HS-5 (cell line): ENCODE data around the gene CCDC83.
"Not testable (repeated sequence)": the region's sequence is repeated elsewhere in the genome, so short reads cannot be mapped to it uniquely, and the experiment has no call there.

Experiments used
- DNase-seq: peaks from one replicate; pipeline ENCODE4 v3.0.0-alpha.2; 2012; ENCODE audit warnings: low read depth

Gene CCDC83

GRCh38 chr11:85945296-85945695 lies 90.1 kb downstream of the CCDC83 start:
- no peak for DNase-seq

GRCh38 chr11:85945788-85946187 lies 90.6 kb downstream of the CCDC83 start:
- DNase-seq: no peak

- DNase-seq: no peak
Measured at GRCh38 chr11:85946221-85946620, 91.0 kb downstream of the CCDC83 start.

GRCh38 chr11:85947431-85948272 lies 92.5 kb downstream of the CCDC83 start:
- DNase-seq: peak; percentile 90

- DNase-seq: no peak
Measured at GRCh38 chr11:85948884-85949283, 93.7 kb downstream of the CCDC83 start.

GRCh38 chr11:85949798-85950197 lies 94.6 kb downstream of the CCDC83 start:
- no peak for DNase-seq

GRCh38 chr11:85950317-85951048 lies 95.3 kb downstream of the CCDC83 start:
- DNase-seq: no peak

GRCh38 chr11:85951049-85951405 lies 95.8 kb downstream of the CCDC83 start:
- DNase-seq: no peak

- DNase-seq: no peak
Measured at GRCh38 chr11:85951428-85952107, 96.4 kb downstream of the CCDC83 start.

- DNase-seq: not testable (repeated sequence)
Measured at GRCh38 chr11:85952108-85952485, 96.9 kb downstream of the CCDC83 start.

- DNase-seq: no peak
Measured at GRCh38 chr11:85953491-85954143, 98.4 kb downstream of the CCDC83 start.

- DNase-seq: no peak
Measured at GRCh38 chr11:85955531-85955930, 100.3 kb downstream of the CCDC83 start.

- DNase-seq: no peak
Measured at GRCh38 chr11:85960678-85961077, 105.5 kb downstream of the CCDC83 start.

- no peak for DNase-seq
Measured at GRCh38 chr11:85961130-85961529, 105.9 kb downstream of the CCDC83 start.

GRCh38 chr11:85961930-85962363 lies 106.8 kb downstream of the CCDC83 start:
- peak; percentile 87 for DNase-seq

GRCh38 chr11:85965202-85965601 lies 110.0 kb downstream of the CCDC83 start:
- no peak for DNase-seq

- DNase-seq: no peak
Measured at GRCh38 chr11:85967457-85967856, 112.3 kb downstream of the CCDC83 start.
